Kidney epithelial cell (primary cell): ENCODE data around the gene MEIOSIN. TPM values are rescaled to one million over a fixed set of nuclear protein-coding genes. Genes with fewer than 3 reads are reported as not detected.

ENCODE experiments used
- DNase-seq: peaks from one replicate; pipeline ENCODE4 v3.0.0-alpha.2; 2010; ENCODE audit warnings: low read depth
- H3K27me3 ChIP-seq: 2 replicates; pipeline ENCODE4 v1.6.0; 2011; ENCODE audit warnings: low read length; ENCODE audit not compliant: control insufficient read depth, insufficient read depth
- H3K36me3 ChIP-seq: 2 replicates; pipeline ENCODE4 v1.5.1; 2011; ENCODE audit warnings: low read length; ENCODE audit not compliant: control insufficient read depth, insufficient read depth
- H3K4me3 ChIP-seq: 2 replicates; pipeline ENCODE4 v1.5.1; 2011; ENCODE audit warnings: low read depth, mild to moderate bottlenecking, control low read depth, low read length
- total RNA-seq: library from RNA; depleted of rRNA; stranded (reverse); fragments of >200 nt; gene quantifications from 2 replicates; pipeline ENCODE4 v1.2.3, GENCODE V29; 2015
- TF ChIP-seq, protein P1 (sequence below): IDR thresholded peaks from 2 replicates; pipeline ENCODE4 v1.5.1; 2011; ENCODE audit warnings: mild to moderate bottlenecking, moderate library complexity, low read length, control low read depth, inconsistent platforms; ENCODE audit not compliant: insufficient read depth, poor library complexity, severe bottlenecking

Gene MEIOSIN
- total RNA-seq, 1 donor from 2014 or later = not detected

DNA sequence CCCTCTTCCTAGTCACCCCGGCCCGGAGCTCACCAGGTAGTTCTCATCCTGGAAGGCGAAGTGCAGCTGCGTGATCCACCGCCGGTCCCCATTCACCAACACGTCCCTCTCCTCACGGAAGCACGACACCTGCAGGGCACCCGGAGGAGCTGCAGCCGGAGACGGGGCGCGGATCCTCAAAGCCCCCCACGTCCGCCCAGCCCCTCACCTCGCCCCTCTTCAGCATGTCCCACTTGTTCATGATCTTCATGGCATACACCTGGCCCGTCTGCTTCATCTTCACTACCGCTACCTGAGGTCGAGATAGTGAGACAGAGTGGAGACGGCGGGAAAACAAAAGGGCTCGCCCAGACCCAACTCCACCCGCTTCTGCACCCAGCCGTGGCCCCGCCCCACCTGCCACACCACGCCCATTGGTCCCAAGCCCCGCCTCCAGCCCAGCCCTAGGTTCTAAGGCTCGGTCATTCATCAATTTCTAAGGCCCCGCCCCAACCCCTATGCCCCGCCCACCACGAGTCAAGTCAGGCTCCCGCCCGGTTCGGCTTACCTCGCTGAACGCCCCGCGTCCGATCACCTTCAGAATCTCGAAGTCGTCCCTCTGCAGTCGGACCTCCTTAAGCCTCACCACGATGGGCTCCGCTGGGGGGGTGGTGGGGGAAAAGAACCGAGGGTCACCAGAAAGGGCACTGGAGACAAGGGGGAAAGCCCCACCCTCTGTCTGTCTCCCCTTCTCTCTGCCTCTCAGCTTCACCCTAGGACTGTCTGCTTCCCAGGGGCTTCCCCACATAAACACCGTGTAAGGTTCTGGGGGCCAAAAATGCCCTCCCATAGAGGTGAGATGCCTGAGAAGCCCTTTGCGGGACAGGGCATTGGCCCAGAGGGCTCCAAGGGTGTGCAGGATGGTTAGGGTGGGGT lies 46.2 kb downstream of the MEIOSIN start:
- Histone ChIP-seq H3K27me3 (no peaks in the 10 kb centered on the region), H3K4me3 (peak overlapping the region; percentile 37), H3K36me3 (peaks cover 6% of the 10 kb centered on the region)
- TF ChIP-seq, protein P1, sequence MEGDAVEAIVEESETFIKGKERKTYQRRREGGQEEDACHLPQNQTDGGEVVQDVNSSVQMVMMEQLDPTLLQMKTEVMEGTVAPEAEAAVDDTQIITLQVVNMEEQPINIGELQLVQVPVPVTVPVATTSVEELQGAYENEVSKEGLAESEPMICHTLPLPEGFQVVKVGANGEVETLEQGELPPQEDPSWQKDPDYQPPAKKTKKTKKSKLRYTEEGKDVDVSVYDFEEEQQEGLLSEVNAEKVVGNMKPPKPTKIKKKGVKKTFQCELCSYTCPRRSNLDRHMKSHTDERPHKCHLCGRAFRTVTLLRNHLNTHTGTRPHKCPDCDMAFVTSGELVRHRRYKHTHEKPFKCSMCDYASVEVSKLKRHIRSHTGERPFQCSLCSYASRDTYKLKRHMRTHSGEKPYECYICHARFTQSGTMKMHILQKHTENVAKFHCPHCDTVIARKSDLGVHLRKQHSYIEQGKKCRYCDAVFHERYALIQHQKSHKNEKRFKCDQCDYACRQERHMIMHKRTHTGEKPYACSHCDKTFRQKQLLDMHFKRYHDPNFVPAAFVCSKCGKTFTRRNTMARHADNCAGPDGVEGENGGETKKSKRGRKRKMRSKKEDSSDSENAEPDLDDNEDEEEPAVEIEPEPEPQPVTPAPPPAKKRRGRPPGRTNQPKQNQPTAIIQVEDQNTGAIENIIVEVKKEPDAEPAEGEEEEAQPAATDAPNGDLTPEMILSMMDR = peak; percentile 86
- no peak for DNase-seq

DNA sequence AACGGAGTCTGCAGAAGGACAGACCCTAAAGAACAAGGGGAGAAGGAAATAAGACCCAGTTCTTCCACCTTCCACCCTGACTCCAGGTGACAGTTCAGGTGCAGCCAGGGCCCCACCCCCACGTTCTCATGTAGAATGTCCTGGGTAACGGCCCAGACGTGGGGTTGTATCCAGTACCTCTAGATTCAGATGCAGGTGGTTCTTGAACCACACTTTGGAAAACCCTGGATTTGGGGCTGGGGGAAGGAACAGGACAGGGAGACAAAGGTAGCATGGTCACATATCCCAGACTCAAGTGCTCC lies 46.9 kb downstream of the MEIOSIN start:
- no peak for DNase-seq
- Histone ChIP-seq H3K27me3 (no peaks in the 10 kb centered on the region), H3K4me3 (no peak overlapping the region), H3K36me3 (peaks cover 6% of the 10 kb centered on the region)
- TF ChIP-seq, protein P1 = no peak

GRCh38 chr19:45780448-45781213 lies 47.4 kb downstream of the MEIOSIN start:
- no peak for DNase-seq
- Histone ChIP-seq H3K27me3 (no peaks in the 10 kb centered on the region), H3K4me3 (no peak overlapping the region), H3K36me3 (peaks cover 6% of the 10 kb centered on the region)
- TF ChIP-seq, protein P1 = no peak

GRCh38 chr19:45781214-45782161 lies 48.2 kb downstream of the MEIOSIN start:
- no peaks in the 10 kb centered on the region for H3K27me3 ChIP-seq
- no peak overlapping the region for H3K4me3 ChIP-seq
- TF ChIP-seq, protein P1 = no peak
- peaks cover 6% of the 10 kb centered on the region for H3K36me3 ChIP-seq
- DNase-seq = no peak

- no peak for DNase-seq
- TF ChIP-seq, protein P1 = no peak
- no peak within 1 kb of the TSS for H3K4me3 ChIP-seq
- H3K27me3 ChIP-seq = no peaks in the 10 kb centered on the region
- H3K36me3 ChIP-seq = peaks cover 2% of the 10 kb centered on the region
These were observed 49.0 kb downstream of the MEIOSIN start, which contains the start of gene DMPK for GRCh38 chr19:45782162-45782691. Gene DMPK, minus strand, starts transcription at chr19:45782490. Its CDS starts 138 bp downstream, at chr19:45782352.
